A673 (cell line): ENCODE data around the gene FPGS. TPM values are rescaled to one million over a fixed set of nuclear protein-coding genes. Genes with fewer than 3 reads are reported as not detected.

Experiments
- BruUV-seq: library from RNA; stranded (reverse); fragments of 400-500 nt; replicated peaks from 2 replicates; lab custom pipeline; 2021; lab: Mats Ljungman, UMichigan
- CTCF ChIA-PET: fragments of 300-600 bp; sonication (Branson Sonifier 250); formaldehyde crosslinking; loops from one replicate; lab custom pipeline; 2022; ENCODE audit warnings: antibody characterized with exemption; lab: Charles Lee
- POLR2A ChIA-PET: fragments of 300-600 bp; sonication (Branson Sonifier 250); formaldehyde crosslinking; loops from one replicate; lab custom pipeline; 2022; ENCODE audit warnings: antibody characterized with exemption; ENCODE audit not compliant: low non-redundant PET; lab: Charles Lee
- DNase-seq: peaks from one replicate; pipeline ENCODE4 v3.0.0-alpha.2; 2015; ENCODE audit warnings: low spot score
- H3K27ac ChIP-seq: fragments of 200-600 bp; sonication (generic); 2 replicates; pipeline ENCODE4 v1.5.1; 2016; ENCODE audit warnings: mixed run types, low read depth, mild to moderate bottlenecking, mixed read lengths, antibody characterized with exemption, low read length; ENCODE audit not compliant: poor library complexity, severe bottlenecking
- H3K27me3 ChIP-seq: fragments of 200-600 bp; sonication (generic); replicated peaks from 2 replicates; pipeline ENCODE4 v1.6.1; 2017; ENCODE audit warnings: mixed run types, low read depth, mild to moderate bottlenecking, mixed read lengths, antibody characterized with exemption, low read length; ENCODE audit not compliant: insufficient read depth, poor library complexity
- H3K36me3 ChIP-seq: fragments of 200-600 bp; sonication (generic); 2 replicates; pipeline ENCODE4 v1.6.1; 2016; ENCODE audit warnings: mixed run types, mild to moderate bottlenecking, mixed read lengths, antibody characterized with exemption, low read length; ENCODE audit not compliant: insufficient read depth, poor library complexity, severe bottlenecking
- H3K4me1 ChIP-seq: fragments of 200-600 bp; sonication (generic); 2 replicates; pipeline ENCODE4 v1.6.1; 2017; ENCODE audit warnings: mixed run types, mild to moderate bottlenecking, mixed read lengths, antibody characterized with exemption, low read length; ENCODE audit not compliant: insufficient read depth, poor library complexity, severe bottlenecking
- H3K4me3 ChIP-seq: fragments of 200-600 bp; sonication (generic); 2 replicates; pipeline ENCODE4 v1.5.1; 2016; ENCODE audit warnings: low read depth, mixed run types, mild to moderate bottlenecking, mixed read lengths, low read length; ENCODE audit not compliant: poor library complexity, severe bottlenecking
- H3K9me3 ChIP-seq: fragments of 200-600 bp; sonication (generic); 2 replicates; pipeline ENCODE4 v1.6.1; 2016; ENCODE audit warnings: mixed run types, low read depth, mild to moderate bottlenecking, mixed read lengths, antibody characterized with exemption, low read length; ENCODE audit not compliant: poor library complexity, severe bottlenecking
- EZH2 ChIP-seq: fragments of 200-600 bp; sonication (generic); IDR thresholded peaks from 2 replicates; pipeline ENCODE4 v1.6.1; 2017; ENCODE audit warnings: borderline replicate concordance, low read depth, mild to moderate bottlenecking, mixed read lengths, antibody characterized with exemption, low read length; ENCODE audit not compliant: poor library complexity, severe bottlenecking
- intact Hi-C: fragments of 100-400 bp; cut with micrococcal nuclease; formaldehyde crosslinking; loops from one replicate; pipeline ENCODE4 v1.10.0; 2022; ENCODE audit not compliant: unreplicated experiment
- total RNA-seq: library from RNA; stranded (reverse); gene quantifications from 2 replicates; pipeline ENCODE4 v1.2.3, GENCODE V29; 2021
- TF ChIP-seq, protein P1 (sequence below): fragments of 300-800, 200-600 bp; sonication (generic); conservative IDR thresholded peaks from 2 replicates; pipeline ENCODE4 v1.5.1; 2017; ENCODE audit warnings: low read depth, mild to moderate bottlenecking, antibody characterized with exemption, low read length, moderate library complexity, mixed read lengths

FPGS gene
- total RNA-seq, 1 experiment from 2014 or later: 74.9 TPM

DNA sequence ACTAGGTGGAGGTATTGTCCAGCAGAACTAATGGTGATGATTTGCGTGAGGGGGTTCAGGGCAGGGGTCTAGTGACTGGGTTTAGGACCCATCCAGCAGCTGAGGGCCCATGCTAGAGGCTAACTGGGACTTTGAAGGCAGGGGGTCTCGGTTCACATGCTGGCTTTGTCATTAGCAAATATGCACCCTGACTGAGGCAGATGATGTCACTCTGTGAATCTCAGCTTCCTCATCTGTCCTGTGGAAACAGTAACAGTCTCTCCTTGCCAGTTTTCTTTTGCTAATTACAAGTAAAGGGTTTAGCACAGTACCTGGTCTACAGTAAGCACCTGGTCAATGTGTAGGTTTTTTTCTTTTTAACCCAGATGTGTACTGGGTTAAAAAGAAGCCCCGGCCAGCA is 29.4 kb upstream of the FPGS start:
- H3K4me3 ChIP-seq: no peak overlapping the region
- peaks cover 7% of the 10 kb centered on the region for H3K4me1 ChIP-seq
- intact Hi-C loops: no loop called here
- no peaks in the 10 kb centered on the region for H3K36me3 ChIP-seq
- BruUV-seq: no TSS peak
- no peak for DNase-seq
- TF ChIP-seq, protein P1, sequence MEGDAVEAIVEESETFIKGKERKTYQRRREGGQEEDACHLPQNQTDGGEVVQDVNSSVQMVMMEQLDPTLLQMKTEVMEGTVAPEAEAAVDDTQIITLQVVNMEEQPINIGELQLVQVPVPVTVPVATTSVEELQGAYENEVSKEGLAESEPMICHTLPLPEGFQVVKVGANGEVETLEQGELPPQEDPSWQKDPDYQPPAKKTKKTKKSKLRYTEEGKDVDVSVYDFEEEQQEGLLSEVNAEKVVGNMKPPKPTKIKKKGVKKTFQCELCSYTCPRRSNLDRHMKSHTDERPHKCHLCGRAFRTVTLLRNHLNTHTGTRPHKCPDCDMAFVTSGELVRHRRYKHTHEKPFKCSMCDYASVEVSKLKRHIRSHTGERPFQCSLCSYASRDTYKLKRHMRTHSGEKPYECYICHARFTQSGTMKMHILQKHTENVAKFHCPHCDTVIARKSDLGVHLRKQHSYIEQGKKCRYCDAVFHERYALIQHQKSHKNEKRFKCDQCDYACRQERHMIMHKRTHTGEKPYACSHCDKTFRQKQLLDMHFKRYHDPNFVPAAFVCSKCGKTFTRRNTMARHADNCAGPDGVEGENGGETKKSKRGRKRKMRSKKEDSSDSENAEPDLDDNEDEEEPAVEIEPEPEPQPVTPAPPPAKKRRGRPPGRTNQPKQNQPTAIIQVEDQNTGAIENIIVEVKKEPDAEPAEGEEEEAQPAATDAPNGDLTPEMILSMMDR: no peak
- TF ChIP-seq EZH2: no peak
- H3K27ac ChIP-seq: no peak overlapping the region
- no peaks in the 10 kb centered on the region for H3K9me3 ChIP-seq
- ChIA-PET CTCF (no interaction called here), POLR2A (no interaction called here)
- no peaks in the 10 kb centered on the region for H3K27me3 ChIP-seq

DNA sequence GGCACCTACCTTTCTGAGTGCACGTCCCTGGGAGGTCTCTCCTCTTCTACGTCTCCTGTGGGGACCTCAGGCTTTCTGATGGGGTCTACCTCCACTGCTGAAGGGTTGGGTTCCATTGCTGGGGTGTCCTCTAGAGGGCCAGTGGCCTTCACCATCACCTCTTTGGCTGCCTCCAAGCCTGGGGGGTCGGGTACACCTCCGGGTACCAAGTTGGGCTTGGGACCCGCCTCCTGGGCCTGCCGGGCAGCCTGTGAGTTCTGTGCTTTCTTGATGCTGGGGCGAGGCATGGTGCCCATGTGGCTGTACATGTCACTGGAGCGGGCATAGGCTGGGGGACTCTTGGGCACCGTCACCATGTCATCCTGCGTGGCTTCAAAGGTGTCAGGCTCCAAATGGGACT is 28.7 kb upstream of the FPGS start:
- CTCF ChIA-PET: no interaction called here
- no peak overlapping the region for H3K4me3 ChIP-seq
- POLR2A ChIA-PET: no interaction called here
- intact Hi-C loops: no loop called here
- no peak for DNase-seq
- no peaks in the 10 kb centered on the region for H3K9me3 ChIP-seq
- peaks cover 7% of the 10 kb centered on the region for H3K4me1 ChIP-seq
- no peaks in the 10 kb centered on the region for H3K27me3 ChIP-seq
- no peak for TF ChIP-seq EZH2
- TF ChIP-seq, protein P1: no peak
- H3K27ac ChIP-seq: no peak overlapping the region
- no peaks in the 10 kb centered on the region for H3K36me3 ChIP-seq
- BruUV-seq: no TSS peak

DNA sequence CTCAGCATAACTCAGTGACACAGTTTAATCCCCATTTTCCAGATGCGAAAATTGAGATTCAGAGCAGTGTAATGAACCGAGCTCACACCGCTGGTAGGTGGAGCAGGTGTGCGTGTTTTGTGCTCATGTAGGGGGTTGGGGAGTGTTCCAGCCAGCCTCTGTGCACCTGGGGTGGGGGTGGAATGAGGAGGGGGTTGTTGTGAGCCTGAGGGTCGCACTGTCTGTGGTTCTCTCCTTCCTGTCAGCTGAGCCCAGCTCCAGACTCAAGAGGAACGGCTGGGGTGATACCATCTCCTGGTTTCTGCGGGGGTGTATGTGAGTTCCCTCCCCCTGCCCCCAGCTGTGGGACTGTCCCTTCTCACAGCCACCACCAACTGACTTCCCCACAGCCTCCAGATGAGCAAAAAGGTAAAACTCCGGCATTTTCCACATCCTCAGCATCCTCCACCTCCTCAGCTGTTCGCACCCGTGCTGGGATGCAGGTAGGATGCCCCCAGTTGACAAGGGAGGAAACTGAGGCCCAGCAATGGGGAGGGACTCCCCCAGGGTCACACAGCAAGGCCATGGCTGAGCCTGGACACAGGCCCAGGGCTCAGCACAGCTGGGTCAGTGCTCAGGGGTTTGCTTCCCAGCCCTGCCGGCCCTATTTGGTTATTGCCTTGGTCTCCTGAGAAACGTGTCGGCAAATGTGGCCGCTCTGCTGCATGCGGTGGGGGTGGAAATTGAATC is 26.3 kb upstream of the FPGS start:
- TF ChIP-seq EZH2: no peak
- TF ChIP-seq, protein P1: no peak
- intact Hi-C loops: no loop called here
- no peaks in the 10 kb centered on the region for H3K27me3 ChIP-seq
- no peak overlapping the region for H3K27ac ChIP-seq
- no peaks in the 10 kb centered on the region for H3K4me1 ChIP-seq
- ChIA-PET POLR2A (no interaction called here), CTCF (no interaction called here)
- H3K36me3 ChIP-seq: no peaks in the 10 kb centered on the region
- H3K9me3 ChIP-seq: no peaks in the 10 kb centered on the region
- peak; percentile 50 for DNase-seq
- H3K4me3 ChIP-seq: no peak overlapping the region
- no TSS peak for BruUV-seq
